Measurements from ENCODE around the gene EIF1AX.
A peak's percentile ranks its signal among the peaks of the same experiment; 100 is the strongest.
"Not testable (repeated sequence)": the region's sequence is repeated elsewhere in the genome, so short reads cannot be mapped to it uniquely, and the experiment has no call there.

The EIF1AX gene, protein sequence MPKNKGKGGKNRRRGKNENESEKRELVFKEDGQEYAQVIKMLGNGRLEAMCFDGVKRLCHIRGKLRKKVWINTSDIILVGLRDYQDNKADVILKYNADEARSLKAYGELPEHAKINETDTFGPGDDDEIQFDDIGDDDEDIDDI

DNA sequence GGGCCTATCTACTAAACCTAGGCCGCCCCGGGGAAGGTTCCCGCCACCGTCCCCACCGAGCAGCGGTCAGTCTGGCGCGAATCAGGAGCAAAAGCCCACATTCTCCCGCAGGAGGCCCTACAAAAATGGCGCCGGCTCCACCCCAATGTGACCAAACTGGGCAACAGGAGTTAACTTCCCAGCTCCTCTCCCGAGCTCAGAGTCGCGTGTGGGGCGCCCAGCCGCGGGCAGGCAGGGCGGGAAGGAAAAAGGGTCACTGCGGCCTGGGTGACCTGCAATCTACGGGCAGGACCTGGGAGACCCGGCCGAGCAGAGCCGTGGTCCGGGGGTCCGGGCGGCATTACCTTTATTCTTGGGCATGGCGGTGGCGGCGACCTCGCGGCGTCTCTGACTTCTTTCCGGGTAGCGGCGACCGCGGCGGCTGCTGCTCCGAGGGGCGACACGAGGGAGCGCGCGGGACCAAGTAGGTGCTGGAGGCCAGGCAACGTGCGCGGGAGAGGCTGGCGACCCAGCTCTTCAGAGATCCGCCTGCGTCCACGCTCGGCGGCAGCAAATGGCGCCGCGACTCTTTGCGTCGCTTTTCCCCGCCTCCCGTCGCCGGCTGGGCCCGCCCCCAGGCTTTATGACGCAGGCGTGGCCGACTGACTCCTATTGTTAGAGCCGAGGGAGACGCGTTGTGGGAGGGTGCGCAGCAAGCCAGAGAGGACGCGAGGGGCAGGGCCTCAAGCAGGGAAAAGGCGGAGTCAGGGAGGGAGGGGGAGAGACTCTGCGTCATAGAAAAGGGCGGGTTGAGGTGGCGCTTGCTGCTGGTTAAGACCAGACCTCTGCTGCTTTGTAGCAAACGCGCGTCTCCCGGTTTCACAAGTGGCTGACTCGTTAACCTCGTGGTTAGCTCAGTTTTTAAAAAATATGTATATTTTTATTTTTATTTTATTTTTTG lies at the start of gene EIF1AX:
TSS of gene EIF1AX (minus strand) at position 558 of the 940 bp plus-strand sequence. CDS start at position 360, 198 bp downstream.
- DNase-seq (ENCODE audit: low spot score): peak; percentile 98

DNA sequence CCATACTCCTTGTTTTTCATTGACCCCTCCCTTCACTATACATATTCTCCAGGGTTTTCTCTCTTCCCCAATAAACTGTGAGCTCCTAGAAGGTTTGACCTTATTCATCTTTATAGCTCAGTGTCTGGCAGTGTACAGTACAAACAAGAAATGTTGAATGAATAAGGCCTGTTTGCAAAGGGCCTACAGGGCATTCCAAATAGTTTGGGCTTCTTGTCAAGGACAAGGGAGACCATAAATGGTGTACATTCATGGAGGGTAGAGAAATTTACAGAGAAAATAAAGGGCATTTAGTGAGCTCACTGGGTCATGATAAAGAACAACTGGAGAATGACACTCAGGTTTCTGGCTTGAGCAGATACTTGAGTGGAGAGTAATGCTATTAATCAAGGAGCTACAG lies 47.5 kb upstream of the EIF1AX start:
- DNase-seq (ENCODE audit: low spot score): no peak

DNA sequence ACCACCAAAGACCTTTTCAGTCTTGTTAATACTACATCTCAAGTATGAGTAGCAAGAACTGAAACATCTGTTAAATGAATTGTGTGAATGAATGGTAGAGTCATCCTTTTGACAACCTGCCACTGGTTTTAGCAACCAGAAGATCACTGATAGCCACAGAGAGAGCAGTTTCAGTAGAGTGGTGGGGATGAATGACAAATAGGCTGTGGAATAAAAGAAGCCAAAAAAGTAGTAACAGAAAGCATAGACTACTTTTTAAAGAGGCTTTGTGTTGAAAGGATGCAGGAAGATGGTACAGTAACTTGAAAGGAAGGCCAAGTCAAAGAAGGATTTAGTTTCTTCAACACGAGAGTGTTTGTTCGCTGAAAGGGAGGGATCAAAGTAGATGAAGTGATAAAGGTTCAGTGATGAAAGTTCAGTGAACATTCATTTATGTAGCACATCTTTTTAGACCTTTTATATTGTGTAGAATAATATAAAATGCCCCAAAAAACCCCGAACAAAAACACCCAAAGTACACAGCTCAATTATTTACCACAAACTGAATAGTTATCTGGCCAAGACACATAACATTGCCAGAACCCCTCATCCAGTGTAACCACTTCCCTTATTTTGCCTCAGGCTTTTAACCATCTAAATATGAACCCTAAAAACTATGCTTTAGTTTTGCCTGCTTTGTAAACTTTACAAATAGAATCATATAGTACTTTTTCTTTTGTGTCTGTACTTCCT lies 40.1 kb upstream of the EIF1AX start:
- no peak for DNase-seq (ENCODE audit: low spot score)

DNA sequence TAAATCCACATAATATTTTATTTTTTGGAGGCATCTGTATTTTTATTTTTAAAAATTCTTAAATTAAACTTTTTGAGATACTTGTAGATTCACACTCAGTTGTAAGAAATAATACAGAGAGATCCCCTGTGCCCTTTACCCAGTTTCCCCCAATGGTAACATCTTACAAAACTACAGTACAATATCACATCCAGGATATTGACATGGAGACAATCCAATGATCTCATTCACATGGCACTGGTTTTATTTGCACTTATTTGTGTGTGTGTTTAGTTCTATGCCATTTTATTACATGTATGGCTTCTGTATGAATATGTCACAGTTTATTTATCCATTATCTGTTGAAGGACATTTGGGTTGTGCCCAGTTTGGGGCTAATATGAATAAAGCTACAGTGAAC lies 35.5 kb upstream of the EIF1AX start:
- no peak for DNase-seq (ENCODE audit: low spot score)

DNA sequence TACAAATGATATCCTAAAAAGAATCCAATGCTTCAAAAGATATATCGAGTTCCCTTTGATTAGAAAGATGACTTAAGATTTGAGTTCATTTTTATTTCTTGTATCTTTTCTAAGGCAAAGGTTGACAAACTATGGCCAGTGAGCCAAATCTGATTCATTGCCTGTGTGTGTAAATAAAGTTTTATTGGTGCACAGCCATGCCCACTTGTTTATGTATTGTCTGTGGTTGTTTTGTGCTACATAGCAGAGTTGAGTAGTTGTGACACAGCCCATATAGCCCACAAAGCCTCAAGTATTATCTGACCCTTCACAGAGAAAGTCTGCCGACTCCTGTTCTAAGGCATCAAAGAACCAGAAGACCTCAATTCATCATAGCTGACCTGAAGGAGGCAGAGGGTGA lies 32.2 kb upstream of the EIF1AX start:
- no peak for DNase-seq (ENCODE audit: low spot score)

DNA sequence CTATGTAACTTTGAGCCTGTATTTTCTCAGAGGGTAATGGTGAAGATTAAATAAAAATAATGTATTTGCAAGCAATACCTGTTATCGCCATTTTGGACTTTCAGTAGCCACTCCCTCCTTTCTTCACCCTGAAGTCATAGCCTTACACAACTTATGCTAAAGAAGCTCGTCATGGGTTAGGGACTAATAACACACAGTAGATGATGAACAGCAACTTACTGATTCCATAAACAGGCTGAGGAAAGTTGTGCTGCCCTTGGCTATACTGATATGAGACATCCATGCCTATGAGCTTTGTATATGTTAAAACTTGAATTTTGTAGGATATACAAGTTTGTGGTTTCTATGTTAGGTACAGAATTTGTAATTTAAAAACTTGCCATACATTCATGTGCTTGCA lies 31.7 kb upstream of the EIF1AX start:
- no peak for DNase-seq (ENCODE audit: low spot score)

DNA sequence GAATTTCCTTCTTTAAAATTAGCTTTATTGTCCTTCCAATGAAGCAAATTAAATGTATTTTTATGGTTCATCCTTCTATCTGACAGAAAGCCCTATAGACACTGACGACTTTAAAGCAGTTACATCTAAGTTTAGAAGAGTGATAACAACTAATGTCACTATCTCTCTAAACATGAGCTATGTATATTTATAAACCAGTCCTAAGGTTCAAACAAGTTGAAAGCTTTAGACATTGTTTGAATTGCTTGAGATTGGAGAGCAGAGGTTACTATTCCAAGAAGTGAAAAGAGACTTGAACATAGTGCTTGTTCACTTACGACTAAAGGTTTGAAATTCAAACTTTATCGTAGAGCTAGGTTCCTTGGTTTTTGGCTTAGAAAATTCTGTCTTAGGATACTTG lies 30.2 kb upstream of the EIF1AX start:
- no peak for DNase-seq (ENCODE audit: low spot score)

DNA sequence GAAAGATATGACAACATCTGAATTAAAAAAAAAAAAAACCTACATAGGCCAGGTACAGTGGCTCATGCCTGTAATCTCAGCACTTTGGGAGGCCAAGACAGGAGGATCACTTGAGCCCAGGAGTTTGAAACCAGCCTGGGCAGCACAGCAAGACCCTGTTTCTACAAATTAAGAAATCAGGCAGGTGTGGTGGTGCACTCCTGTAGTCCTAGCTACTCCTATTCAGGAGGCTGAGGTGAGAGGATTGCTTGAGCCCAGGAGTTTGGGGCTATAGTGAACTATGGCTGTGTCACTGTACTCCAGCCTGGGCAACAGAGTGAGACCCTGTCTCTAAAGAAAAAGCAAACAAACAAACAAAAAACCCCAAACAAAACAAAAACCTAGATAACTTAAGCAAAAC lies 20.9 kb upstream of the EIF1AX start:
- DNase-seq (ENCODE audit: low spot score): not testable (repeated sequence)

DNA sequence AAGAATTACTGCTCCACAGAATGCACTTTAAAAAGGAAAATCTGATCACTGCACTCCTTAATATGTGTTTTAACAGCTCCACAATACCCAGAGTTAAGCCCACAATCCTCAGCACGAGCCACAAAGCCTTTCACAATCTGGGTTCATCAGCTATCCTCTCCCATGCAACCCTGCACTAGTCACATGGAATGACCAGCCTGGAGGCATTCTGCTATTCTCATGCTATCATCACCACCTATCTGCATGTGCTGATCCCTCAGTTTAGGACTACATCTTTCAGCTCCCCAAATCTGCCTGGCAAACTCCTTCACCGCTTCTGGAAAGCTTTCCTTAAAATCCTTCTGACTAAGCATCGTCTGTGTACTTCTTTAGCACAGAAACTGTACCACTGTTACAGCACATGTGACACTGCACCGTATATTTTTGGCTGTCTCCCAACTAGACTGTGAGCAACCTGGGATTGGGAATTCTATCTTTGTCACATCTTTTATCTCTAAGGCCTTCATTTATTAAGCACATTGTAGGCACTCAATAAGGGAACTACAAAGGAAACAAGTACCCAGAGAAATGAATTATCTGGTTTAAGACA lies 18.3 kb upstream of the EIF1AX start:
- DNase-seq (ENCODE audit: low spot score): no peak

DNA sequence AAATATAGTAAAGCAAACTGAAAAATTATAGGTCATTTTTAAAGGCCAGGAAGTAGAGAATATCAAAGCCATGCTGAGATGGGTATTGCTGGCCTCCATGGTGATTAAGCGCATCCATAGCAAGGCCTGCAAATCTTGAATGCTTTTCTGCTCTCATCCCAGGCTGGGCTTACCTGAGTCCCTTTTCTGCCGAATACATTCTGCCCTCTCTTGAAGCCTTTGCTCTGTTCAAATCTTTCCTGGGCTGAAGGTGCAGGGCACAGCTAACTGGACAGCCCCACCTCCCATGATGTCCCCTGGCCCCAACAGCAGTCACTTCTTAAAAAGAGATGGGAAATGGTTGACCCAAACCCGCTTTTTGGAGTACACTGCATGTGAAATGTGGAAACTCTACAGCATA lies 10.1 kb upstream of the EIF1AX start:
- no peak for DNase-seq (ENCODE audit: low spot score)

DNA sequence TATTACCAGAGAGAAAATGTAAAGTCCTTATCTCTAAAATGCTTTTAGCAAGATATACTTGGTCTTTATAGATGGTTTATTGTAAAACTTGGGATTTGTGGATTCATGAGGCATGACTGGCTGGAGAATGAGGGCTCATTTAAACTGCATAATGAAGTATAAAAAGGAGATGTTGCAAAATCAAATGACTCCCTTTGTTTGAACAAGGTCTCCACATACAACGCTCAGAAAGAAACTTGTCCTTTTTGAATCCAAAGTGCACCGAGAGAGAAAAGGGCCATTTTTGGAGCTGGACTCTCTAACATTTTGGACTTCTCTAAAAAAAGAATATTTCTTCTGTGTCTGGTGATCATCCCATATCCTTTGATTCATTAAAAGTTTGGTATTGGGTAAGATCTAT lies 7.7 kb upstream of the EIF1AX start:
- no peak for DNase-seq (ENCODE audit: low spot score)

DNA sequence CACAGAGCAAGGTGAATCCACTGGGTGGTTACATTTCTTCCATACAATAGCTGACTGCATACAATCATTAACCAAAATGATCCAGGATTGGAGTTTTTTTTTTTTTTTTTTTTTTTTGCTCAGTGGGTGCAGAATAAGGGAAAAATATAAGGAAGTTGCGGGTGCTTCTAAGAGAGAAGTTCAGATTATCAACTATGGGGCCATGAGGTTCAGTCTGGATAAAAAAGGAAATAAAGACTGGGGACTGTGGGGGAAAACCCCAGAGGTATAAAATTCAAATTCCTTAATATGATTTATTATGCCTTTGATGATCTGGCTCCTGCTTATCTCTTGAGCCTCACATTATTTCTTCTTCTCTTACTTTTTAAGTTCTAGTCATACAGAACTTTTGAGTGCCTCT lies 5.9 kb upstream of the EIF1AX start:
- DNase-seq (ENCODE audit: low spot score): no peak

DNA sequence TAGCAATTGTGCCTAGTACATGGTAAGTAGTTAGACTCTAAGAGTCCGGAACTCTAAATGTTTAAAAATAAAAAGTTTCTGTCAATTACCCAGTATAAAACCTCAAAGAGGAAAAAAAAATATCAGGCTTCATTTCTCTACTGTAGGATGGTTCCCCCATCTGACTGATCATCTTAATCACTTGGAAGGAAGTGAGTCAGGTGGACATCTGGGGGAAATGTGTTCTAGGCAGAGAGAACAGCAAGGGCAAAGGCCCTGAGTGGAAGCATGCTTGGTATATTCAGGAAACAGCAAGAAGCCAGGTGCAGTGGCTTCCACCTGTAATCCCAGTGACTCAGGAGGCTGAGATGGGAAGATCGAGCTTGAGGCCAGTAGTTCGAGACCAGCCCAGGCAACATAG lies 2.9 kb upstream of the EIF1AX start:
- no peak for DNase-seq (ENCODE audit: low spot score)

DNA sequence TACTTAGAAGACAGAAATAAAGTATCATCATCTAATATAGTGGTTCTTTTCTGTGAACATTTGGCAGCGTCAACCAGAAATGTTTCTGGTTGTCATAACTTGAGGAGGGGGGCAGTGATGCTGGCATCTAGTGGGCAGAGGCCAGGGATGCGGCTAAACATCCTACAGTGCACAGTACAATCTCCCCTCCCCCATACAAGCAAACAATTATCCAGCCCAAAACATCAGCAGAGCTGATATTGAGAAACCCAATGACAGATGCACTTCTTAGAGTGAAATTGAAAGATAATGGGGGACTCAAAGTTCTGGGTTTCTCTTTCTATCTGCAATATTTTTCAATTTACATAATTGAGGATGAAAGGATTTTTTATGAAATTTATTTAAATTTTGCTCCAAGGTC lies 1.9 kb upstream of the EIF1AX start:
- DNase-seq (ENCODE audit: low spot score): no peak

DNA sequence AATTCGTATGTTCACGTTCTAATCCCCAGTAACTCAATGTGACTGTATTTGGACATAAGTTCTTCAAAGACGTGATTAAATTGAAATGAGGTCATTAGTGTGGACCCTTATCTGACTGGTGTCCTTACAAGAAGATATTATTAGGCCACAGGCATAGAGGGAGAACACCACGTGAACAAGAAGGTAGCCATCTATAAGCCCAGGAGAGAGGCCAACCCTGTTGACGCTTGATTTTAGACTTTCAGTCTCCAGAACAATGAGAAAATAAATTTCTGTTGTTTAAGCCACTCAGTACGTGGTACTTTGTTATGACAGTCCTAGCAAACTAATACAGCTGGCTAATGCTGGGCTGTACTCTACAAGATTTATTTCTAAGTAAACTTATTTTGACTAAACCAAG lies 1.5 kb upstream of the EIF1AX start:
- DNase-seq (ENCODE audit: low spot score): no peak

DNA sequence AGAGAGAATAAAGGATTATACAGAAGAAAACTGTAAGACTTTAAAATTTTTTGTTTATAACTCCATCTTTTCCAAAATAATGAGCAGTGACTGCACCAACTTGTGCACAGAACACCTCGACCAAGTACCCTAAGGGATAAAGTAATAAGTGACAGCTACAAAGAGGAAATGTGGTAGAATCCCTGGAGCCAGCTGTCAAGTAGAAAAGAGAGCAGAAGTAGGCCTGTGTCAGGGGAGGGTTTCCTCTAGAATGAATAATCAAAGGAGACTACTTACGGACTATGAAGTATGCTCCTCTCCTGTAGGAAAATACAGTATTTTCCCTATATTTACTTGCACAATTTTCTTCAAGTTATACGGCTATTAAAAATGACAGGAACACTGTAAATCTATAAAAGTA lies 1.2 kb downstream of the EIF1AX start:
- no peak for DNase-seq (ENCODE audit: low spot score)

DNA sequence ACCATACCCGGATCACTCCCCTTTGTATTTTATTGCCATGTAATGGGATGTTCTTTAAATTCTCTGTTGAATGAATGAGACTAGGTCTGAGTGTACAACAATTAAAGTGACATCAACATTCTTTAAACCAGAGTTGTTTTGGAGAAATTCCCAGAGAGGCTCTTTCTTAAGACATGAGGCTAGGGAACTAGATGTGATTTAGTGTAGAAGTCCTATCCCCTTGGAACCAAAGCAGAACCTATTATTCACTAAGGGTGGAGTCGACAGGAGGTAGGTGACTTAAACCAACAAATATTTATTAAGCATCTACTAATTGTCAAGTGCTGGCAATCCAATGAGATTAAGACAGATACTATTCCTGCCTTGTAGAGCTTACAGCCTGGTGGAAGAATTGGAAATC lies 1.7 kb downstream of the EIF1AX start:
- DNase-seq (ENCODE audit: low spot score): no peak

DNA sequence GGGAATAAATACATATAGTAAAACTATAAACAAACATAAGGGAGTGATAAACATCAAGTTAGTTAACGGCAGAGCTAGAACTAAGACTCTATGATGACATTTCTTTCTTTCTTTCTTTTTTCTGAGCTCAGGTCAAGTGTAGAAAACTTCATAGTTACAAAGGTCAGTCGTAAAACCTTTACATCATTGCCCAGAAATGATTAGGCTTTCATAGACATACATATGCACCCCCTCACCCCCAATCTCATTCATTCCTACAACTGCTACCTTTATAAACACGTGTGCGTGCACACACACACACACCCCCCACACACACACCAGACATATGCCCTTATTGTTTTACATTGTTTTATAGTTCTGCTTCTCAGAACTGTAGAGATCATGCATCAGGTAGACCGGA lies 5.7 kb downstream of the EIF1AX start:
- DNase-seq (ENCODE audit: low spot score): no peak

DNA sequence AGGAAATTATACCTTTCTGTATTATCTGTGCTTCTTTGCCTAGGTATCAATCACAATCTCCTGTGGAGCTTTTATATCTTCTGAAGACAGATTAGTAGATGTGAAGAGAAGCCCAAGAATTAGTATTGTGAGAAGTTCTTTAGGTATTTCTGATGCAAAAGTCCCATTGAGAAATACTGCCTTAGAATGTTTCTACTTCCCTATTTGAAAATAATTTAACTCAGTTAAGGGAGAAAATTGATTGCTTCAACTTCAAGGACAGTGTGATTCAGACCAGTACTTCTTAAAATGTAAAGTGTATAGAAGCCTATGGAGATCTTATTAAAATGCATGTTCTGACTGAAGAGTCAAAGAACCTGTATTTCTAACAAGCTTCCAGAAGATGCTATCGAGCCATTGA lies 9.0 kb downstream of the EIF1AX start:
- DNase-seq (ENCODE audit: low spot score): no peak

DNA sequence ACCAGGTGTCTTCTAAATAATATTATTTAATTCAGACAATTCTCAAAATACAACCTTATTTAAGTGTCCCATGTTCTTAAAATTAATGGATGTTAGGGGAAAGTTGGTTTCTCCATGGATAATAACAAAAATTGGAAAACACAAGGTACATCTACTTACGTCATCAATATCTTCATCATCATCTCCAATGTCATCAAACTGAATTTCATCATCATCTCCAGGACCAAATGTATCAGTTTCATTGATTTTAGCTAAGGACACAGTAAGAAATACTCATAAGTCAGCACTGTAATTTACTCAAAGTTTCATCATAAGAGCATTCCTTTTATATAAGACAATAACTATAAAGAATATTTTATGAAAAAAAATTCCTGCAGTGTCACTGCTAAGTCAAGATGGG lies 11.3 kb downstream of the EIF1AX start:
- no peak for DNase-seq (ENCODE audit: low spot score)

DNA sequence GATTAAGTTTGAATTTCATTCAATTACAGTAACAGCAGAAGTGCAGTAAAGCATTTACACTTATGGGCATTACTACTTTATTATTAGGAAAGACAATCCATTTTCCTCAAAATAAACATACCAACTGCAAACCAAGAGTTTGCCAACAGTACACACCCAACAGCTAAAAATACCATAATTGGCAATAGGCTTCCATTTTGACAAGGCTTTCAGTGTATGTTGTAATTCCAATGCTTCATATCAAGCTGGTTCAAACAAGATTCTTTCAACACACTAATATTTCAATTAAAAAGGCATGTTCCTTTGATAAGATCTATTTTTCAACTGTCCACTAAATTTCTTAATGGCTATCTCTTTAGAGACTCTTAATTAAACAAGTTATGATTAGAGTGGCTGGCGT lies 12.1 kb downstream of the EIF1AX start:
- no peak for DNase-seq (ENCODE audit: low spot score)

DNA sequence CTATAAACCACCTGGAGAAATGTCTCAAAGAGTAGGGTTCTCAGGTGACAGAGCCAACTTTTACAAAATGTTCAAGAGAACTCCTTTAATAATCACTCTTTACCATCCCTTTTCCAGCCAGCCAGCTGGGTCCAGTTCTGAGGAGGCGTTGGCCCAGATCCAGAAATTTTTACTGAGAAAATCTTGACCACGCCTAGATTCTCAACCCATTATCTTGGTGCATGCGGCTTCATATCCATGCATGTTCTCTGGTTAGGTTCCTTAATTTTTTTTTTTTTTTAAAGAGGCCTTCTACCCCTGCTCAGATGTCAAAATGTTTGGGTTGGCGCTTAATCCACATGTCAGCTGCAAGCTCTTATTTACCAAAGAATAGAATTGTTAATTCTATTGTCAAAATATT lies 13.0 kb downstream of the EIF1AX start:
- no peak for DNase-seq (ENCODE audit: low spot score)

DNA sequence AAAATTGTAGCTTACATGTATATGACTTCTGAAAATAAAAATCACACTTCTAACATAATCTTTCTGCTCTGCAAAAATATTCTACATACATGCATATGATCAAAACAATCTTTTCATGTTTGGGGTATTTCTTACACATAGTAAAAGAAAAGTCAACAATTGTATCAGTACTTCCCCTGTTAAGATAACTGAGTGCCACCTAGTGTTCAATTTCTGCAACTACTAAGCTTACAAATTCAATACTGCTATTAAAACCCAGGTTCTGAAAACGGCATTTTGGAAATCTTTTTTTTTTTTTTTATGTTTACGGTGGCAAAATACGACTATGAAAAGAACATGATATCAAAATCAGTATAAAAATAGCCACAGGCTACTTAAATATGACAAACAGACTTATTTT lies 14.2 kb downstream of the EIF1AX start:
- not testable (repeated sequence) for DNase-seq (ENCODE audit: low spot score)
